ENCODE data around the gene BTG4.

DNA sequence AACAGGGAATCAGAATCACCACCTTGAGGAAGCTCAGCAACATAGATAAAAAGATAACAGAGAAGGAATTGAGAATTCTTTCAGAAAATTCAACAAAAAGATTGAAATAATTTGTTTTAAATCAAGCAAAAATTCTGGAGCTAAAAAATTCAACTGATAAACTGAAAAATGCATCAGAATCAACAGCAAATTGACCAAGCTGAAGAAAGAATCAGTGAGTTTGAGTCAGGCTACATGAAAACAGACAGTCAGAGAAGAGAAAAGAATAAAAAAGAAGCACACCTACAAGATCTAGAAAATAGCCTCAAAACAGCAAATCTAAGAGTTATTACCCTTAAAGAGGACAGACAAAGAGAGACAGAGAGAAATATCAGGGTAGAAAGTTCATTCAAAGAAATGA, 28.8 kb downstream of the BTG4 start:
- TF ChIP-seq TAF1 (IDR thresholded peaks at IDR 0.05; ENCODE audit: borderline replicate concordance, insufficient read depth, low read length) = no peak
- no peak for TF ChIP-seq SIN3A (IDR thresholded peaks at IDR 0.05; ENCODE audit: borderline replicate concordance, insufficient read depth, low read length)
- no peak for TF ChIP-seq POLR2AphosphoS5 (IDR thresholded peaks at IDR 0.05; ENCODE audit: low read depth, low read length)

Data from PFSK-1 (cell line).